Stimulated activated CD4-positive, alpha-beta T cell treated with anti-CD3 and anti-CD28 coated beads, Interleukin-12 subunit alpha, Interleukin-12 subunit beta, amount 100 ng/mL, for 4 hours (primary cell): ENCODE data around the gene ST6GALNAC3.
"Not testable (repeated sequence)": the region's sequence is repeated elsewhere in the genome, so short reads cannot be mapped to it uniquely, and the experiment has no call there.

Experiments used
- DNase-seq: peaks from one replicate; pipeline ENCODE4 v3.0.0-alpha.2; 2020

ST6GALNAC3 gene

GRCh38 chr1:76109901-76110560, 35.5 kb downstream of the ST6GALNAC3 start:
- no peak for DNase-seq

- no peak for DNase-seq
Measured at GRCh38 chr1:76110666-76111065, 36.1 kb downstream of the ST6GALNAC3 start.

- DNase-seq = not testable (repeated sequence)
Measured at GRCh38 chr1:76112321-76112720, 37.8 kb downstream of the ST6GALNAC3 start.

- DNase-seq = no peak
Measured at GRCh38 chr1:76113446-76113845, 38.9 kb downstream of the ST6GALNAC3 start.

- no peak for DNase-seq
Measured at GRCh38 chr1:76115171-76115570, 40.6 kb downstream of the ST6GALNAC3 start.

- no peak for DNase-seq
Measured at GRCh38 chr1:76121850-76122249, 47.3 kb downstream of the ST6GALNAC3 start.

- no peak for DNase-seq
Measured at GRCh38 chr1:76122271-76122670, 47.7 kb downstream of the ST6GALNAC3 start.

GRCh38 chr1:76123411-76124064, 49.0 kb downstream of the ST6GALNAC3 start:
- not testable (repeated sequence) for DNase-seq

- DNase-seq = no peak
Measured at GRCh38 chr1:76124196-76124595, 49.6 kb downstream of the ST6GALNAC3 start.

- DNase-seq = no peak
Measured at GRCh38 chr1:76125473-76126219, 51.1 kb downstream of the ST6GALNAC3 start.

- no peak for DNase-seq
Measured at GRCh38 chr1:76128096-76128495, 53.5 kb downstream of the ST6GALNAC3 start.

- DNase-seq = no peak
Measured at GRCh38 chr1:76129731-76130130, 55.2 kb downstream of the ST6GALNAC3 start.

- DNase-seq = no peak
Measured at GRCh38 chr1:76130992-76131391, 56.4 kb downstream of the ST6GALNAC3 start.

- no peak for DNase-seq
Measured at GRCh38 chr1:76133977-76134376, 59.4 kb downstream of the ST6GALNAC3 start.

GRCh38 chr1:76135835-76136234, 61.3 kb downstream of the ST6GALNAC3 start:
- DNase-seq = no peak

- no peak for DNase-seq
Measured at GRCh38 chr1:76136894-76137293, 62.3 kb downstream of the ST6GALNAC3 start.

- no peak for DNase-seq
Measured at GRCh38 chr1:76137746-76138145, 63.2 kb downstream of the ST6GALNAC3 start.

GRCh38 chr1:76138217-76138616, 63.7 kb downstream of the ST6GALNAC3 start:
- no peak for DNase-seq

- no peak for DNase-seq
Measured at GRCh38 chr1:76140227-76140626, 65.7 kb downstream of the ST6GALNAC3 start.

GRCh38 chr1:76141929-76142328, 67.4 kb downstream of the ST6GALNAC3 start:
- DNase-seq = no peak

- no peak for DNase-seq
Measured at GRCh38 chr1:76142771-76143540, 68.4 kb downstream of the ST6GALNAC3 start.

GRCh38 chr1:76144247-76144646, 69.7 kb downstream of the ST6GALNAC3 start:
- no peak for DNase-seq

GRCh38 chr1:76145332-76145731, 70.8 kb downstream of the ST6GALNAC3 start:
- no peak for DNase-seq
